ENCODE measurements around the gene SAMD14.

DNA sequence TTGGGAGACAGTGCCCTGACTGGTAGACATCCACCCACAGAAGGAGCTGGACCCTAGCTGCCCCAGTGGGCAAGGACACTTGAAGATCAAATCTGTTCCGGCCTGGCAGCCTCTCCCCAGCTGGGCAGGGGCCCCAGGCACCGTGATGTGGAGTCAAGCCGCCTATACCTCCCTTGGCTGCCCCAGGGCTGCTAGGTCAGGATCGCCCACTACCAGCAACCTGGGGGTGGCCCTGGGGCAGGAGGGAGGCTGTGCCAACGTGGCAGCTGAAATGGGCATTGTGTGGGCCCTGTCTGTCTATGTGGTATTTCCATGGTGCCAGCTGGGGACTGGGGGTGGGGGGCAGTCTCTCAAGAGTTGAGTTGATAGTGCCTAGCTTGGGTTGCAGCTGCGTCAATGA lies 33.9 kb downstream of the SAMD14 start:
- TF ChIP-seq POLR2A (IDR thresholded peaks at IDR 0.05): peak in 1 of 2 donors; percentile 23
- TF ChIP-seq, protein P1, sequence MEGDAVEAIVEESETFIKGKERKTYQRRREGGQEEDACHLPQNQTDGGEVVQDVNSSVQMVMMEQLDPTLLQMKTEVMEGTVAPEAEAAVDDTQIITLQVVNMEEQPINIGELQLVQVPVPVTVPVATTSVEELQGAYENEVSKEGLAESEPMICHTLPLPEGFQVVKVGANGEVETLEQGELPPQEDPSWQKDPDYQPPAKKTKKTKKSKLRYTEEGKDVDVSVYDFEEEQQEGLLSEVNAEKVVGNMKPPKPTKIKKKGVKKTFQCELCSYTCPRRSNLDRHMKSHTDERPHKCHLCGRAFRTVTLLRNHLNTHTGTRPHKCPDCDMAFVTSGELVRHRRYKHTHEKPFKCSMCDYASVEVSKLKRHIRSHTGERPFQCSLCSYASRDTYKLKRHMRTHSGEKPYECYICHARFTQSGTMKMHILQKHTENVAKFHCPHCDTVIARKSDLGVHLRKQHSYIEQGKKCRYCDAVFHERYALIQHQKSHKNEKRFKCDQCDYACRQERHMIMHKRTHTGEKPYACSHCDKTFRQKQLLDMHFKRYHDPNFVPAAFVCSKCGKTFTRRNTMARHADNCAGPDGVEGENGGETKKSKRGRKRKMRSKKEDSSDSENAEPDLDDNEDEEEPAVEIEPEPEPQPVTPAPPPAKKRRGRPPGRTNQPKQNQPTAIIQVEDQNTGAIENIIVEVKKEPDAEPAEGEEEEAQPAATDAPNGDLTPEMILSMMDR (IDR thresholded peaks at IDR 0.05 in 4 of 5, conservative IDR thresholded peaks at IDR 0.05 in 1 of 5): no peak
